K562 (cell line): ENCODE results near the gene ARMC12. TPM values are rescaled to one million over a fixed set of nuclear protein-coding genes. Genes with fewer than 3 reads are reported as not detected.

Experiments
- CBX5 ChIP-seq: IDR thresholded peaks from 2 replicates; pipeline ENCODE4 v1.6.1; 2014; ENCODE audit warnings: low read depth, borderline replicate concordance
- CREM ChIP-seq: IDR thresholded peaks from 2 replicates; pipeline ENCODE4 v1.6.1; 2014; ENCODE audit warnings: antibody characterized with exemption, low read depth
- HMG20A ChIP-seq: fragments of 450-650 bp; formaldehyde crosslinking; conservative IDR thresholded peaks from 2 replicates; pipeline ENCODE4 v1.4.0; 2020; ENCODE audit warnings: mild to moderate bottlenecking, mixed read lengths
- HOMEZ ChIP-seq: fragments of 250-450 bp; sonication (Bioruptor Pico); IDR thresholded peaks from 2 replicates; pipeline ENCODE4 v1.4.0; 2020; ENCODE audit warnings: mild to moderate bottlenecking, moderate library complexity
- ILF3 ChIP-seq: fragments of 450-650 bp; IDR thresholded peaks from 2 replicates; pipeline ENCODE4 v1.6.1; 2018; ENCODE audit warnings: antibody characterized with exemption, mild to moderate bottlenecking, moderate library complexity, borderline replicate concordance
- MCM3 ChIP-seq: fragments of 450-650 bp; IDR thresholded peaks from 2 replicates; pipeline ENCODE4 v1.6.1; 2016
- ZBTB40 ChIP-seq, 2 experiments: fragments of 450-650 bp in 1 of 2; sonication (generic) in 1 of 2; formaldehyde crosslinking in 1 of 2; IDR thresholded peaks; 2 replicates each; pipeline versions ENCODE4 v1.7.1 to v1.9.0; 2016 to 2022; ENCODE audit warnings: inconsistent platforms in 1 of 2, mild to moderate bottlenecking in 1 of 2, missing genetic modification reagents in 1 of 2
- ZNF217 ChIP-seq: sonication (generic); formaldehyde crosslinking; IDR thresholded peaks from 2 replicates; pipeline ENCODE4 v1.8.0; 2022; ENCODE audit warnings: mild to moderate bottlenecking, missing genetic modification reagents
- polyA plus RNA-seq, 8 experiments: library from polyadenylated mRNA; depleted of rRNA in 4 of 8; stranded (reverse) in 5 of 8; unstranded in 3 of 8; fragments of >200 nt; fragmentation: Nextera tagmentation in 2 of 8; fragmentation: Illumina TruSeq in 1 of 8; extraction: Ambion mirVana in 2 of 8; extraction: Trizol in 1 of 8; gene quantifications; 2 replicates each; pipeline versions ENCODE4 v1.2.1 to v1.2.3, GENCODE V29; 2011 to 2014; ENCODE audit warnings: inconsistent platforms in 1 of 8, missing spikeins in 1 of 8
- total RNA-seq, 7 experiments: library from RNA; depleted of rRNA in 6 of 7; stranded (reverse); fragments of >200 nt in 6 of 7; fragmentation: Illumina TruSeq in 2 of 7; extraction: Trizol in 2 of 7; gene quantifications; 2 replicates each; pipeline versions ENCODE4 v1.2.1 to v1.2.3, GENCODE V29; 2011 to 2021; ENCODE audit warnings: low replicate concordance in 1 of 7

The ARMC12 gene
- total and polyA plus RNA-seq, 9 of the 15 experiments (the other 6 are each of a cell fraction or from before 2014, with no cell fraction given), result 0.09 to 0.58 (median 0.31) TPM; not detected in 3

GRCh38 chr6:35718911-35719381, 17.9 kb upstream of the ARMC12 start (continued):
- TF ChIP-seq ZBTB40 (IDR thresholded peaks at IDR 0.05) (peak; percentile 77), ZBTB40 (CRISPR knock-in tag; IDR thresholded peaks at IDR 0.05) (no peak), HMG20A (CRISPR knock-in tag) (no peak), MCM3 (no peak), ILF3 (no peak), ZNF217 (CRISPR knock-in tag) (no peak), CBX5 (no peak), HOMEZ (CRISPR knock-in tag) (no peak), CREM (no peak)
